HUES64 (cell line): ENCODE results near the gene SPOCK2.

Experiments used
- H3K27ac ChIP-seq: 2 replicates; pipeline ENCODE4 v1.7.0; 2013; ENCODE audit warnings: low read depth, low read length, inconsistent platforms
- H3K27me3 ChIP-seq: 2 replicates; pipeline ENCODE4 v1.6.1; 2013; ENCODE audit warnings: mild to moderate bottlenecking, low read length; ENCODE audit not compliant: insufficient read depth
- H3K36me3 ChIP-seq: 2 replicates; pipeline ENCODE4 v1.6.1; 2013; ENCODE audit warnings: mild to moderate bottlenecking, low read length; ENCODE audit not compliant: insufficient read depth
- H3K4me1 ChIP-seq: 2 replicates; pipeline ENCODE4 v1.6.1; 2013; ENCODE audit warnings: mild to moderate bottlenecking, low read length, moderate library complexity; ENCODE audit not compliant: insufficient read depth
- H3K4me3 ChIP-seq: 2 replicates; pipeline ENCODE4 v1.5.1; 2013; ENCODE audit warnings: mild to moderate bottlenecking, low read length, moderate library complexity
- H3K9ac ChIP-seq: 2 replicates; pipeline ENCODE4 v1.6.1; 2013; ENCODE audit warnings: mild to moderate bottlenecking, low read depth, low read length
- H3K9me3 ChIP-seq: 2 replicates; pipeline ENCODE4 v1.6.1; 2013; ENCODE audit warnings: low read depth, low read length; ENCODE audit not compliant: insufficient read depth
- WGBS: fragments of 150-250, 120-280 bp; methylation state at CpG from one replicate; pipeline ENCODE4 v1.1.7; 2013; ENCODE audit warnings: missing lambda C conversion rate; 5-methylcytosine and 5-hydroxymethylcytosine counted together

Gene SPOCK2

DNA sequence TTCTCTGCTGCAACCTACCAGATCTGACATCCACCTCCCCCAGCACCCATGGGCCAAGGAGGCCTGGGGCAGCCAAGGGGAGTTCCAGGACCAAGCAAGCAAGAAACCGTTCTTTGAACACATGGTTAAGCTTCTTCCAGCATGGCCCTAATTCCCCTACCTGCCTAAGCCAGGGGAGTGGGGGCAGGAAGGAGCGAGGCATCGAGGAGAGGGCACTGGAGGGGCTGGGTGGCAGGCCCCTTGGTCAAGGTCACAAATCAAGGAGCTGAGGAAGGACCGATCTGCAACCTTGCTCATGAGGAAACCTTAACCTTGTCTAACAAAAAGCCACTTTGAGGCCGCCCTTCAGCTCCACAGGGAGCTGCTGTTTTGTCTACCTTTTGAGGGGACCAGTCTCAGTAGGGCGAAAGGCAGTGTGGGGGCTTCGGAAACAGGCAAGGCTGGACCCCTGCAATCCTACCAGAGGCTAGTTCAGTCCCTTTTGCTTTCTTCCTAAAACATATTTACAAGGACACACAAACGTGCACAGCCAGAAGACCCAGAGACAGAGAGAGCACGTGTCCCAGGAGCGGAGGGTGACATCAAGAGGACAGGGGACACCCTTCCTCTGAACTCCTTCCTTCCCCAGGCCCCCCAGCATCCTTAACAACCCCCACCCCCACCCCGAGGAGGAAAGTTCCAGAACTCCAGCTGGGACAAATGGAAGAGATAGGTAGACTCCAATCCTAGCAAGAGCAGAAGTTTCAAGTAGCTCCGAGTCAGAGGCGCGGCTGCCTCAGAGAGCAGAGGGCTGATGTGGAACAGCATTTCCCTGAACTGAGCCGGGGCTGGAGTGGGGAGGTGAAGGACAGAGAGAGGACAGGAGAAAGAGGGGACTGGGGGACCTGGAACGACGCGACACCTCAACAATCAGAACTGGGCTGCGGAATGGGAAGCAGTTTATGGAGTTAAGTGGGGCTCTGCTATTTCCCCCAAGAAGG is 28.2 kb downstream of the SPOCK2 start:
- no peak overlapping the region for H3K9ac ChIP-seq
- H3K27ac ChIP-seq, result no peak overlapping the region
- H3K4me1 ChIP-seq, result 0 out of 2 replicates have a peak, but pooled peaks cover 6% of the 10 kb centered on the region
- no peaks in the 10 kb centered on the region for H3K27me3 ChIP-seq
- no peaks in the 10 kb centered on the region for H3K9me3 ChIP-seq
- 92% methylated on average over 19 of the region's 19 CpGs for whole genome bisulfite sequencing
- no peaks in the 10 kb centered on the region for H3K36me3 ChIP-seq
- H3K4me3 ChIP-seq, result no peak overlapping the region

DNA sequence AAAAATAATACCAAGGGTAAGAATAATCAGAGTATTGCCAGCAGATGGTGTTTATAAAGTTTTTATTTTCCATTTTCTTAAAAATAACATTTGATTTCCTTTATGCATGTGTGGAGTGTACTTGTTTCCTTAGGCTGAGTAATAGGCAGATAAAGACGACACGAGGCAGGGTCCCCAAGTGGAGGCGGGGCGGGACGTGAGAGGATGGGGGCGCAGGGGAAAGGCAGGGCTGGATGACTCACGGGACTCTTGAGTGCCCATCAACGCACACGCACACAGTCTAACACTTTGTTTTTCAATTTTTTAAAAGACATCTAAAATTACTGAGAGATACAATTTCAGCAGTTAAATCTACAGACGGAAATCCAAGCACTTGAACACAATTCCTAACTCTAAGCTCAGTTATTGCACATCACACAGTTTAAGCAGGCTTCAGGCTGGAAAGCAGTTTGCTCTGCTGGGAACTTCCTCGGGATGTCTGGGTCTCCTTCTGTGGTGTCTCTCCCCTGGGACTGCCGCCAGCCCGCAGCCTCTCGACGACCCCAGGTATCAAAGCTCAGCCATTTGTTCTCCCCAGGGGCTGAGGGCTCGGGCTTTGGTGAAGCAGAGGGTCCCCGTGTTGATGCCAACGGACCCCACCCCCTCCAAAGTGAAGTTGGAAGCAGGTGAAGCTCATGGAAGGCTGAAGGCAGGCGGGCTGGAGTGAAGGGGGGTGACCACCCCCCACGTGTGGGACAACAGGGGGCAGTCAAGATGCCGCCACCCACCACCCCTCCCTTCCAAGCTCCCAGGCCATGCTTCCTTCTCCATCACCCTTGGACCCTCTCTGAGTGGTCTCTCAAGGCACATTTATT is 29.1 kb downstream of the SPOCK2 start:
- no peak overlapping the region for H3K27ac ChIP-seq
- no peak overlapping the region for H3K4me3 ChIP-seq
- no peak overlapping the region for H3K9ac ChIP-seq
- H3K4me1 ChIP-seq, result 0 out of 2 replicates have a peak, but pooled peaks cover 6% of the 10 kb centered on the region
- no peaks in the 10 kb centered on the region for H3K36me3 ChIP-seq
- H3K9me3 ChIP-seq, result no peaks in the 10 kb centered on the region
- 81% methylated on average over 21 of the region's 21 CpGs for WGBS
- H3K27me3 ChIP-seq, result no peaks in the 10 kb centered on the region

DNA sequence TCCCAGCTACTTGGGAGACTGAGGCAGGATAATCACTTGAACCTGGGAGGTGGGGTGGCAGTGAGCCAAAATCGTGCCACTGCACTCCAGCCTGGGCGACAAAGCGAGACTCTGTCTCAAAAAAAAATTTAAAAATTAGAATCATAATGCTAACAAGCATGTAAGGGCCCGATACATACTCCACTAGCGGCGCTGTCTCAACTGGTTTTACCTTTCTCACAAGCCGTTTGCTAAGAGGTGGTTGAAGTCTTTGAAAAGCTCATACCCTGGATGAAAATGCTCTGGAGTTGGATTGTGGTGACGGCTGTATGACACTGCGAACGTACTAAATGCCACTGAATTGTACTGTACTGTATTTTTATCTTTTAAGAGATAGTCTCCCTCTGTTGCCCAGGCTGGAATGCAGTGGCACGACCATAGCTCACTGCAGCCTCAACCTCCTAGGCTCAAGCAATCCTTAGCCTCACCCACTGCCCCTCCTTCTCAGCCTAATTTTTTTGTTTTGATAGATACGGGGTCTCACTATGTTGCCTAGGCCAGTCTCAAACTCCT is 29.9 kb downstream of the SPOCK2 start:
- no peaks in the 10 kb centered on the region for H3K9me3 ChIP-seq
- H3K9ac ChIP-seq, result no peak overlapping the region
- H3K4me3 ChIP-seq, result no peak overlapping the region
- no peaks in the 10 kb centered on the region for H3K36me3 ChIP-seq
- H3K27me3 ChIP-seq, result no peaks in the 10 kb centered on the region
- 96% methylated on average over 12 of the region's 12 CpGs for WGBS
- no peak overlapping the region for H3K27ac ChIP-seq
- 0 out of 2 replicates have a peak, but pooled peaks cover 6% of the 10 kb centered on the region for H3K4me1 ChIP-seq

DNA sequence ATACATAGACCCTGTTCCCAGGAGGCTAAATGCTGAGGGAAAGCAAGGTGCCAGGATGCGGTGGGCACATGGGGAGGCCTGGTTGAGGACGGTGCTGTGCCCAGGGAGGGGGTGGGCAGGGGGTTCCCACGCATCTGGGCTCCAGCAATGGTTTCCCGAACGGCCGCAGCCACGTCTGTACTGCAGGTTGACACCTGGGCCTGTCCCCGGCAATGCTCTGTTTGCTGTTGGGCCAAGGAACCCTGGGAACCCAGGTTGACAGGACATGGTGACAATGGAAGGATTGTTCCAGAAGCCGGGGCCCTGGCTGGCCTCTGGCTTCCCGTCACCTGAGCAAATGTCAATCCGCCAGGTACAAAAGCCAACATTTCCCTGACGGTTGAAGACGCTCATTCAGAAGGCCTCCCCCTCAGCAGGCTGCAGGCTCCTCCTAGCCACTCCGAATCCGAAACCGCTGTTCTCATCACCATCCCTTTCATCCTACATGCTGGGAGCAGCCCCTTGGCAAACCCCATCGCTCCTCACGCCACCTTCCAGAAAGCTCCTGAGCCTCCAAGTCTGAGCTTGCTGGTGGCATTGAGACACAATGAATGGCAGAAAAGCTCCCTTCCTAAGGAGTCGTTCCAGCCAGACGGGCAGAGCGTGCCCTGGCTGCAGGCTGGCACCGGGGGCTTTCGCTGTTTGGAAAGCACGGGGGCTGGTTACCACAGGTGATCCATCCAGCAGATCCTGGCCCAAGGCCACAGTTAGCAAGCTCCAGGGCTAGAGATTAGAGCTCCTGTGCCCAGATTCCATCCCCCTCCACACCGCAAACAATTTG is 31.2 kb downstream of the SPOCK2 start:
- Histone ChIP-seq H3K9ac (no peak overlapping the region), H3K36me3 (no peaks in the 10 kb centered on the region)

DNA sequence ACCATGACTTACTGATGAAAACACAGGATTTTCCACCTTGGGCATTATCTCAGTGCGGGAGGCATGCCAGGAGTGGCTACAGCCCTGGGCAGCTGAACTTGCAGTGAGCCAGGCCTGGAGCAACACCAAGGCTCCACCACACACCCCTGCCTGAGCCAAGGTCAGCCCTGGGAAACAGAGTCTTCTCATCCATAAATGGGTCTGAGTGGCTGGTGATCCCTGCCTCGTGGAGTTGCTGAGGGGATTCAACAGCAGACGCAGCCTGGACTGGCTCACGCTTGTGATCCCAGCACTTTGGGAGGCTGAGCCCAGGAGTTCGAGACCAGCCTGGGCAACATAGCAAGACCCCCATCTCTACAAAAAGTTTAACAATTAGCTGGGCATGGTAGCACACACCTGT is 32.2 kb downstream of the SPOCK2 start:
- Histone ChIP-seq H3K9ac (no peak overlapping the region), H3K27ac (no peak overlapping the region), H3K27me3 (no peaks in the 10 kb centered on the region), H3K4me3 (no peak overlapping the region), H3K9me3 (no peaks in the 10 kb centered on the region), H3K36me3 (no peaks in the 10 kb centered on the region), H3K4me1 (0 out of 2 replicates have a peak, but pooled peaks cover 4% of the 10 kb centered on the region)
- 89% methylated on average over 5 of the region's 5 CpGs for WGBS

More for the DNA sequence above, 31.2 kb downstream of the SPOCK2 start:
- WGBS, result 88% methylated on average over 25 of the region's 25 CpGs
- Histone ChIP-seq H3K27ac (no peak overlapping the region), H3K4me3 (no peak overlapping the region), H3K4me1 (0 out of 2 replicates have a peak, but pooled peaks cover 6% of the 10 kb centered on the region), H3K9me3 (no peaks in the 10 kb centered on the region), H3K27me3 (no peaks in the 10 kb centered on the region)

DNA sequence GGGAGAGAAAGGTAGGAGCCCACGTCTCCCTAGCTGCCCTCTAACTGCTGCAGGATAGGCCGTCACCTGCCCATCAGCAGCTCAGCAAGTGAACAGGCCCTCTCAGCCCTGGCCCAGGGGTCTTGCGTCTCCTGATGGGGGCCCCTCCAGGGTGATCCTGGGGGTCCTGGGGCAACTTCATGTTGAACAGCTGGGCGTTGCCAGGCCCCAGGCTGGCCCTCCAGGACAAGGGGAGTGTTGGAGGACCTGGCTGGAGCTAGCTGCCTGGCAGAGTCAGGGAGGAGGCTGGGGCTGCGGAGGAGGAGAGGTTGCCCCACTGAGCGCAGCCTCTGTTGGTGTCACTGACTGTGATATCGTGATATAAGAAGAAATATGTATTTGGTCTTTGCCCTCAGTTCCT is 34.7 kb downstream of the SPOCK2 start:
- Histone ChIP-seq H3K27ac (no peak overlapping the region), H3K4me1 (no peaks in the 10 kb centered on the region), H3K27me3 (no peaks in the 10 kb centered on the region), H3K9ac (no peak overlapping the region), H3K9me3 (peaks cover 6% of the 10 kb centered on the region; the same call in 1 of the 2 replicates), H3K4me3 (no peak overlapping the region), H3K36me3 (no peaks in the 10 kb centered on the region)
- 90% methylated on average over 7 of the region's 7 CpGs for WGBS

DNA sequence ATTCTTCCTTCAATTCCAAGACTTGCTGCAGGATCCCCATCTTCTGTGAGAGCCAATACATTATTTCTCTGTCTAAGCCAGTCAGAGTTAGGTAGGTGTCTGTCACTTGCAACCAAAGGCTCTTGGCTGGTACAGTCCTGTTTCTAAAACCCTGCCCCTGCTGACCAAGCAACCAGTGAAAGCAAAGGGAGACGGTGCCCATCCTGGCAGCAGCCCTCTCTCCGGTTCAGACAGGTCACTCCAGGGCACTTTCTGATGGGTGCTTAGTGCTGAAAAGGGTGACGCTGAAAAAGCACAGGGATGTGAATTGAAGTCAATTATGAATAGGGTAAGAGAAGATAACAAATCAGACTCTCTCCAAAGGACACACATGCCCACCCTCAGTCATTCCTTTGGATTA is 37.5 kb downstream of the SPOCK2 start:
- Histone ChIP-seq H3K27me3 (no peaks in the 10 kb centered on the region), H3K27ac (no peak overlapping the region)
- WGBS, result 58% methylated on average over 3 of the region's 3 CpGs

DNA sequence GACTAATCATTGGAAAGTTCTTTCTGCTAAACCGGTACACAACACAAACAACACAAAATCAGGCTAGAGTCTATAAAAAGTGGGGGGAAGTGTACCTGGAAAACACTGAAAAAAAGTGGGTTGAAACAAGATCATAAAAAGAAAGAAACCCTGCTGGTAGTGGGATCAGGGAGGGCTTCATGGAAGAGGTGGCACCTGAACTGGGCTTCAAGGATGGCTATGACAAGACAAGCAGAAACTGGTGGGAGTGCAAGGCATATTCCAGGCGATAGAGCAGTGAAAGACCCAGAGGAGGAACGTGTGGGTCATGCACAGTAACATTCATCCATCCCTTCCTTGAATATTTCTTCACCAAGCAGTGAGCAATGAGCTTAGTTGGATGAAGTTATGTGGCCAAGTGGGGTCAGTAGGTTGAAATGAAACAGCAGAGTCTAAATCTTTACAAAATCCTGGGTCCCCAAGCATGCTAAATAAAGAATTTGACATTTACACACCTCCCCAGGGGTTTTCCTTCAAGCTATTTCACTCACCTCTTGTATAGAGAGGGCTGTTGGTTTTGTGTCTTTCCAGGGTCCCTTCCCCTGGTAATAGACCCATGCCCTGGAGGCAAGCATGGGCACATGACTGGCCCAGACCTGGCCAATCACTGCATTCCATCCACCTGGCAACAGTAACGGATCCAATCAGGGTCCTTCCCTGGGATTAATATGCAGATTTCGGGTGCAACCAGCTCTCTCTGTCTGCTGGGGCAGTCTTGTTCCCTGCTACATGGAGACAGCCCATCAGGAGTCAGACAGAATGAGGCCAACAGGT is 38.2 kb downstream of the SPOCK2 start:
- H3K27ac ChIP-seq, result no peak overlapping the region
- no peak overlapping the region for H3K4me3 ChIP-seq
- H3K4me1 ChIP-seq, result peaks cover 3% of the 10 kb centered on the region
- no peaks in the 10 kb centered on the region for H3K36me3 ChIP-seq
- H3K9ac ChIP-seq, result no peak overlapping the region
- H3K9me3 ChIP-seq, result peaks cover 6% of the 10 kb centered on the region; the same call in 1 of the 2 replicates
- 87% methylated on average over 4 of the region's 5 CpGs for WGBS
- no peaks in the 10 kb centered on the region for H3K27me3 ChIP-seq

More for the DNA sequence above, 37.5 kb downstream of the SPOCK2 start:
- no peak overlapping the region for H3K9ac ChIP-seq
- H3K4me1 ChIP-seq, result peaks cover 3% of the 10 kb centered on the region
- no peaks in the 10 kb centered on the region for H3K36me3 ChIP-seq
- peaks cover 6% of the 10 kb centered on the region; the same call in 1 of the 2 replicates for H3K9me3 ChIP-seq
- H3K4me3 ChIP-seq, result no peak overlapping the region

DNA sequence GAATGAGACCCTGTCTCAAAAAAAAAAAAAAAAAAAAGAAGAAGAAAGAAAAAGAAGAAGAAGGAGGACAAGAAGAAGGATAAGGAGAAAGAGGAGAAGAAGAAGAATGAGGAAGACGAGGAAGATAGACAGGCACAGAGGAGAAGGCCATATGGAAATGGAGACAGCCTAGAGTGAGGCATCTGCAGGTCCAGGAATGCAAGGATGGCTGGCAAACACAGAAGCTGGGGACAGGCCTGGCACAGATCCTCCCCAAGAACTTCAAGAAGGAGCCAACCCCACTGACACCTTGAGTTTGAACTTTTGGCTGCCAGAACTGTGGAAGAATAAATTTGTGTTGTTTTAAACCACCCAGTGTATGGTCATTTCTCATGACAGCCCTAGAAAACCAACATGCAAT is 38.9 kb downstream of the SPOCK2 start:
- Histone ChIP-seq H3K4me1 (peaks cover 3% of the 10 kb centered on the region), H3K27ac (no peak overlapping the region), H3K9me3 (peaks cover 6% of the 10 kb centered on the region; the same call in 1 of the 2 replicates), H3K36me3 (no peaks in the 10 kb centered on the region), H3K9ac (no peak overlapping the region), H3K27me3 (no peaks in the 10 kb centered on the region), H3K4me3 (no peak overlapping the region)
- WGBS, result 91% methylated on average over 1 of the region's 1 CpG
